HepG2 (cell line): ENCODE results near the gene ZNF865. TPM values are rescaled to one million over a fixed set of nuclear protein-coding genes. Genes with fewer than 3 reads are reported as not detected.
A peak's percentile ranks its signal among the peaks of the same experiment; 100 is the strongest.

Source experiments
- ATF2 ChIP-seq: sonication (generic); formaldehyde crosslinking; IDR thresholded peaks from 2 replicates; pipeline ENCODE4 v1.4.0; 2020; ENCODE audit warnings: missing genetic modification reagents
- CC2D1A ChIP-seq: sonication (generic); formaldehyde crosslinking; IDR thresholded peaks from 2 replicates; pipeline ENCODE4 v1.8.1; 2023; ENCODE audit warnings: mild to moderate bottlenecking, missing genetic modification reagents
- CCAR2 ChIP-seq: fragments of 200-400 bp; formaldehyde crosslinking; optimal IDR thresholded peaks from 2 replicates; pipeline ENCODE3; 2018; ENCODE audit warnings: low read depth, mild to moderate bottlenecking, low read length, moderate library complexity
- CREM ChIP-seq, 2 experiments: sonication (generic) in 1 of 2; formaldehyde crosslinking in 1 of 2; IDR thresholded peaks; 2 replicates each; pipeline versions ENCODE4 v1.4.0 to v1.6.1; 2016 to 2020; ENCODE audit warnings: antibody characterized with exemption in 1 of 2, mild to moderate bottlenecking in 1 of 2, missing genetic modification reagents in 1 of 2
- CSRNP1 ChIP-seq: sonication (generic); formaldehyde crosslinking; IDR thresholded peaks from 2 replicates; pipeline ENCODE4 v1.8.1; 2023; ENCODE audit warnings: mild to moderate bottlenecking, missing genetic modification reagents
- CTCF ChIP-seq: sonication (generic); formaldehyde crosslinking; IDR thresholded peaks from 2 replicates; pipeline ENCODE4 v1.5.0; 2020; ENCODE audit warnings: mild to moderate bottlenecking, missing genetic modification reagents, moderate library complexity
- EP300 ChIP-seq, 3 experiments: sonication (generic) in 1 of 3; formaldehyde crosslinking in 1 of 3; IDR thresholded peaks; 2 replicates each; pipeline versions ENCODE4 v1.5.1 to v1.6.1; 2011 to 2020; ENCODE audit warnings: low read depth in 2 of 3, low read length in 2 of 3, borderline replicate concordance in 1 of 3, improper control_type of control experiment in 1 of 3, mild to moderate bottlenecking in 1 of 3, missing genetic modification reagents in 1 of 3, moderate library complexity in 1 of 3
- ETV5 ChIP-seq: IDR thresholded peaks from 2 replicates; pipeline ENCODE4 v1.6.1; 2018; ENCODE audit warnings: missing biosample characterization, missing genetic modification reagents, inconsistent platforms, borderline replicate concordance
- HMG20A ChIP-seq: IDR thresholded peaks from 2 replicates; pipeline ENCODE4 v1.6.1; 2016; ENCODE audit warnings: borderline replicate concordance
- MLXIP ChIP-seq: sonication (generic); formaldehyde crosslinking; IDR thresholded peaks from 2 replicates; pipeline ENCODE4 v1.9.0; 2021; ENCODE audit warnings: missing genetic modification reagents, borderline replicate concordance
- NFYB ChIP-seq: sonication (generic); formaldehyde crosslinking; IDR thresholded peaks from 2 replicates; pipeline ENCODE4 v1.4.0; 2020; ENCODE audit warnings: missing genetic modification reagents
- NR2F1 ChIP-seq, 2 experiments: fragments of 450-650 bp in 1 of 2; formaldehyde crosslinking in 1 of 2; IDR thresholded peaks; 2 replicates each; pipeline versions ENCODE4 v1.5.0 to v1.6.1; 2016 to 2020; ENCODE audit warnings: mild to moderate bottlenecking in 1 of 2, missing compliant biosample characterization in 1 of 2, missing genetic modification reagents in 1 of 2, moderate library complexity in 1 of 2
- PRPF4 ChIP-seq: fragments of 200-400 bp; formaldehyde crosslinking; IDR thresholded peaks from 2 replicates; pipeline ENCODE4 v1.6.1; 2016; ENCODE audit warnings: low read length, low read depth; ENCODE audit not compliant: poor library complexity, severe bottlenecking
- SIN3A ChIP-seq: IDR thresholded peaks from 2 replicates; pipeline ENCODE4 v1.6.1; 2011; ENCODE audit warnings: low read depth, mild to moderate bottlenecking, control low read depth, low read length, borderline replicate concordance
- TCF7L2 ChIP-seq: IDR thresholded peaks from 2 replicates; pipeline ENCODE4 v1.6.1; 2011; ENCODE audit warnings: mild to moderate bottlenecking, low read depth, low read length, moderate library complexity
- ZMYM3 ChIP-seq: sonication (generic); formaldehyde crosslinking; IDR thresholded peaks from 2 replicates; pipeline ENCODE4 v1.5.1; 2020; ENCODE audit warnings: mild to moderate bottlenecking, missing genetic modification reagents
- ZNF230 ChIP-seq: sonication (generic); formaldehyde crosslinking; IDR thresholded peaks from 2 replicates; pipeline ENCODE4 v1.4.0; 2020; ENCODE audit warnings: mild to moderate bottlenecking, missing genetic modification reagents
- ZNF501 ChIP-seq: sonication (generic); formaldehyde crosslinking; IDR thresholded peaks from 2 replicates; pipeline ENCODE4 v1.5.1; 2020; ENCODE audit warnings: mild to moderate bottlenecking, moderate library complexity, missing genetic modification reagents
- ZNF672 ChIP-seq: sonication (generic); formaldehyde crosslinking; IDR thresholded peaks from 2 replicates; pipeline ENCODE4 v1.8.1; 2022; ENCODE audit warnings: missing genetic modification reagents
- ZNF709 ChIP-seq: sonication (generic); formaldehyde crosslinking; IDR thresholded peaks from 2 replicates; pipeline ENCODE4 v1.5.0; 2020; ENCODE audit warnings: mild to moderate bottlenecking, missing genetic modification reagents
- ZNF773 ChIP-seq: sonication (generic); formaldehyde crosslinking; IDR thresholded peaks from 2 replicates; pipeline ENCODE4 v1.4.0; 2020; ENCODE audit warnings: missing genetic modification reagents, borderline replicate concordance
- polyA plus RNA-seq, 8 experiments: library from polyadenylated mRNA; depleted of rRNA in 3 of 8; stranded (reverse) in 7 of 8; unstranded in 1 of 8; fragments of >200 nt; fragmentation: Illumina TruSeq in 4 of 8; extraction: Trizol in 4 of 8; gene quantifications; 2 replicates each; pipeline versions ENCODE4 v1.2.1 to v1.2.3, GENCODE V29; 2011 to 2016; ENCODE audit warnings: low read depth in 4 of 8, missing spikeins in 1 of 8, mixed read lengths in 1 of 8; ENCODE audit not compliant: insufficient read depth in 1 of 8
- total RNA-seq, 5 experiments: library from RNA; depleted of rRNA; stranded (reverse); fragments of >200 nt; fragmentation: Illumina TruSeq; extraction: Trizol; gene quantifications; 2 replicates each; pipeline ENCODE4 v1.2.3, GENCODE V29; 2016; ENCODE audit warnings: low read depth in 1 of 5

Gene ZNF865
- total and polyA plus RNA-seq, 2 of the 13 experiments (the other 11 are each of a cell fraction or from before 2014, with no cell fraction given): 0.93 to 1.0 TPM

GRCh38 chr19:55581145-55581822 lies 24.2 kb upstream of the ZNF865 start (continued):
- TF ChIP-seq SIN3A (peak; percentile 90; the same call in 1 of the 2 replicates), ZNF709 (CRISPR knock-in tag) (peak; percentile 70), CTCF (CRISPR knock-in tag) (no peak), ETV5 (0 out of 2 replicates have a peak, but pooled peaks have one; percentile 4), MLXIP (CRISPR knock-in tag) (0 out of 2 replicates have a peak, but pooled peaks have one; percentile 45), CSRNP1 (CRISPR knock-in tag) (0 out of 2 replicates have a peak, but pooled peaks have one; percentile 8), EP300 (IDR thresholded peaks at IDR 0.05; ENCODE audit: low read depth in 2 of 2, low read length in 2 of 2) (0 out of 4 replicates have a peak, but pooled peaks of 1 of the 2 experiments have one; percentile 0), EP300 (CRISPR knock-in tag; IDR thresholded peaks at IDR 0.05; ENCODE audit: borderline replicate concordance) (no peak), ZNF773 (CRISPR knock-in tag) (no peak), NFYB (CRISPR knock-in tag) (peak; percentile 6; the same call in 1 of the 2 replicates), CREM (IDR thresholded peaks at IDR 0.05) (no peak), CREM (CRISPR knock-in tag; IDR thresholded peaks at IDR 0.05) (no peak), CC2D1A (CRISPR knock-in tag) (no peak), HMG20A (CRISPR knock-in tag) (no peak), ATF2 (CRISPR knock-in tag) (no peak), ZNF230 (CRISPR knock-in tag) (peak; percentile 78; the same call in 1 of the 2 replicates), CCAR2 (no peak), PRPF4 (no peak), ZNF501 (CRISPR knock-in tag) (0 out of 2 replicates have a peak, but pooled peaks have one; percentile 28), ZNF672 (no peak), NR2F1 (CRISPR knock-in tag; IDR thresholded peaks at IDR 0.05) (no peak), TCF7L2 (no peak), ZMYM3 (CRISPR knock-in tag) (peak; percentile 87)
